HT-29 (cell line): ENCODE measurements around the gene RPS2. TPM values are rescaled to one million over a fixed set of nuclear protein-coding genes. Genes with fewer than 3 reads are reported as not detected.
A peak's percentile ranks its signal among the peaks of the same experiment; 100 is the strongest.
"Not testable (repeated sequence)": the region's sequence is repeated elsewhere in the genome, so short reads cannot be mapped to it uniquely, and the experiment has no call there.

ENCODE experiments used
- DNase-seq: peaks from one replicate; pipeline ENCODE4 v3.0.0-alpha.2; 2015; ENCODE audit warnings: low spot score
- total RNA-seq: library from RNA; depleted of rRNA; stranded (reverse); fragments of >200 nt; shearing (Covaris generic); gene quantifications from 2 replicates; pipeline ENCODE4 v1.2.3, GENCODE V29; 2014

Gene RPS2
- total RNA-seq, 1 experiment from 2014 or later: 4,154 TPM

- peak; percentile 99 for DNase-seq
Observed at GRCh38 chr16:1942810-1943726, 21.6 kb downstream of the RPS2 start, which contains the start of gene MSRB1. Gene MSRB1 (minus strand): TSS chr16:1943199. CDS start chr16:1943156, 43 bp downstream.

- peak; percentile 23 for DNase-seq
Observed at GRCh38 chr16:1942047-1942809, 22.4 kb downstream of the RPS2 start.

GRCh38 chr16:1941162-1942046 is 23.2 kb downstream of the RPS2 start:
- no peak for DNase-seq

- DNase-seq: no peak
Observed at GRCh38 chr16:1940273-1941161, 24.1 kb downstream of the RPS2 start.

- not testable (repeated sequence) for DNase-seq
Observed at GRCh38 chr16:1939833-1940232, 24.8 kb downstream of the RPS2 start.

GRCh38 chr16:1938910-1939309 is 25.7 kb downstream of the RPS2 start:
- no peak for DNase-seq

GRCh38 chr16:1938316-1938715 is 26.3 kb downstream of the RPS2 start:
- no peak for DNase-seq

- no peak for DNase-seq
Observed at GRCh38 chr16:1936945-1937479, 27.6 kb downstream of the RPS2 start.

GRCh38 chr16:1933097-1933661 is 31.4 kb downstream of the RPS2 start:
- no peak for DNase-seq

- DNase-seq: peak; percentile 52
Observed at GRCh38 chr16:1932050-1933028, 32.3 kb downstream of the RPS2 start.

GRCh38 chr16:1930338-1930720 is 34.3 kb downstream of the RPS2 start:
- no peak for DNase-seq

- peak; percentile 75 for DNase-seq
Observed at GRCh38 chr16:1929578-1930337, 34.9 kb downstream of the RPS2 start.

- peak; percentile 15 for DNase-seq
Observed at GRCh38 chr16:1929105-1929504, 35.5 kb downstream of the RPS2 start.

- DNase-seq: no peak
Observed at GRCh38 chr16:1926271-1926670, 38.4 kb downstream of the RPS2 start.

- no peak for DNase-seq
Observed at GRCh38 chr16:1924095-1924494, 40.5 kb downstream of the RPS2 start.

GRCh38 chr16:1923299-1924034 is 41.2 kb downstream of the RPS2 start:
- peak; percentile 28 for DNase-seq

- DNase-seq: no peak
Observed at GRCh38 chr16:1922357-1922756, 42.3 kb downstream of the RPS2 start.
